ENCODE results near the gene SSBP4. TPM values are rescaled to one million over a fixed set of nuclear protein-coding genes. Genes with fewer than 3 reads are reported as not detected.

Gene SSBP4
- total and polyA plus RNA-seq, 9 of the 15 experiments (the other 6 are each of a cell fraction or from before 2014, with no cell fraction given), result 1.1 to 189 (median 39.0) TPM

DNA sequence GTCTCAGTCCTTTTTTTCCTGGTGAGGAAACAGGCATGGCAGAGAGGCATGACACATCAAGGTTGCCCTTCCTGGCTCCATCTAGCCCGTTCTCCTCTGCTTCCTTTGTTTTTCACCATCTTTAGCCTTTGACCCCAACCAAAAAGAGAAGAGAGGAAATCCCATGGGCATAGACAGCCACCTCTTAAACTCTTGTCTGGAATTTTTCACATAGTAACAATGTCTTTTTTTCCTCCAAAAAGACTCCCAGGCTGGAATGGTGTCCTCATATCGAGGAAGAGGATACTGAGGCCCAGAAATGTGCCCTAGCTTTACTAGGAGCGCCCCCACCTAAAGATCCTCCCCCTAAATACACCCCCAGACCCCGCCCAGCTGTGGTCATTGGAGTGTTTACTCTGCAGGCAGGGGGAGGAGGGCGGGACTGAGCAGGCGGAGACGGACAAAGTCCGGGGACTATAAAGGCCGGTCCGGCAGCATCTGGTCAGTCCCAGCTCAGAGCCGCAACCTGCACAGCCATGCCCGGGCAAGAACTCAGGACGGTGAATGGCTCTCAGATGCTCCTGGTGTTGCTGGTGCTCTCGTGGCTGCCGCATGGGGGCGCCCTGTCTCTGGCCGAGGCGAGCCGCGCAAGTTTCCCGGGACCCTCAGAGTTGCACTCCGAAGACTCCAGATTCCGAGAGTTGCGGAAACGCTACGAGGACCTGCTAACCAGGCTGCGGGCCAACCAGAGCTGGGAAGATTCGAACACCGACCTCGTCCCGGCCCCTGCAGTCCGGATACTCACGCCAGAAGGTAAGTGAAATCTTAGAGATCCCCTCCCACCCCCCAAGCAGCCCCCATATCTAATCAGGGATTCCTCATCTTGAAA is 33.3 kb upstream of the SSBP4 start, which contains the start of gene GDF15 (continued):
- no peak for TF ChIP-seq FOS (IDR thresholded peaks at IDR 0.05; ENCODE audit: extremely low read depth, insufficient read length)
- peak; percentile 80 for TF ChIP-seq NFIC (IDR thresholded peaks at IDR 0.05)
- TF ChIP-seq NEUROD1 (IDR thresholded peaks at IDR 0.05; ENCODE audit: borderline replicate concordance, low read depth, low read length, partially characterized antibody), result peak; percentile 75
- no peak for TF ChIP-seq CBFB (CRISPR knock-in tag; IDR thresholded peaks at IDR 0.05)
- TF ChIP-seq SMAD4 (CRISPR knock-in tag; conservative IDR thresholded peaks at IDR 0.05), result peak; percentile 93
- TF ChIP-seq GTF2A2 (tag; IDR thresholded peaks at IDR 0.05), result peak; percentile 83
- TF ChIP-seq ZNF696 (CRISPR knock-in tag; conservative IDR thresholded peaks at IDR 0.05), result no peak
- TF ChIP-seq ZNF263 (CRISPR knock-in tag; IDR thresholded peaks at IDR 0.05; ENCODE audit: borderline replicate concordance), result peak; percentile 75
- TF ChIP-seq, protein P1, sequence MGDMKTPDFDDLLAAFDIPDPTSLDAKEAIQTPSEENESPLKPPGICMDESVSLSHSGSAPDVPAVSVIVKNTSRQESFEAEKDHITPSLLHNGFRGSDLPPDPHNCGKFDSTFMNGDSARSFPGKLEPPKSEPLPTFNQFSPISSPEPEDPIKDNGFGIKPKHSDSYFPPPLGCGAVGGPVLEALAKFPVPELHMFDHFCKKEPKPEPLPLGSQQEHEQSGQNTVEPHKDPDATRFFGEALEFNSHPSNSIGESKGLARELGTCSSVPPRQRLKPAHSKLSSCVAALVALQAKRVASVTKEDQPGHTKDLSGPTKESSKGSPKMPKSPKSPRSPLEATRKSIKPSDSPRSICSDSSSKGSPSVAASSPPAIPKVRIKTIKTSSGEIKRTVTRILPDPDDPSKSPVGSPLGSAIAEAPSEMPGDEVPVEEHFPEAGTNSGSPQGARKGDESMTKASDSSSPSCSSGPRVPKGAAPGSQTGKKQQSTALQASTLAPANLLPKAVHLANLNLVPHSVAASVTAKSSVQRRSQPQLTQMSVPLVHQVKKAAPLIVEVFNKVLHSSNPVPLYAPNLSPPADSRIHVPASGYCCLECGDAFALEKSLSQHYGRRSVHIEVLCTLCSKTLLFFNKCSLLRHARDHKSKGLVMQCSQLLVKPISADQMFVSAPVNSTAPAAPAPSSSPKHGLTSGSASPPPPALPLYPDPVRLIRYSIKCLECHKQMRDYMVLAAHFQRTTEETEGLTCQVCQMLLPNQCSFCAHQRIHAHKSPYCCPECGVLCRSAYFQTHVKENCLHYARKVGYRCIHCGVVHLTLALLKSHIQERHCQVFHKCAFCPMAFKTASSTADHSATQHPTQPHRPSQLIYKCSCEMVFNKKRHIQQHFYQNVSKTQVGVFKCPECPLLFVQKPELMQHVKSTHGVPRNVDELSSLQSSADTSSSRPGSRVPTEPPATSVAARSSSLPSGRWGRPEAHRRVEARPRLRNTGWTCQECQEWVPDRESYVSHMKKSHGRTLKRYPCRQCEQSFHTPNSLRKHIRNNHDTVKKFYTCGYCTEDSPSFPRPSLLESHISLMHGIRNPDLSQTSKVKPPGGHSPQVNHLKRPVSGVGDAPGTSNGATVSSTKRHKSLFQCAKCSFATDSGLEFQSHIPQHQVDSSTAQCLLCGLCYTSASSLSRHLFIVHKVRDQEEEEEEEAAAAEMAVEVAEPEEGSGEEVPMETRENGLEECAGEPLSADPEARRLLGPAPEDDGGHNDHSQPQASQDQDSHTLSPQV (IDR thresholded peaks at IDR 0.05), result no peak; the same call in none of the 2 replicates
- TF ChIP-seq TCF7 (IDR thresholded peaks at IDR 0.05; ENCODE audit: borderline replicate concordance), result peak; percentile 75; the same call in 1 of the 2 replicates
- no peak for TF ChIP-seq IRF2 (CRISPR knock-in tag; IDR thresholded peaks at IDR 0.05)
- 0 out of 2 replicates have a peak, but pooled peaks have one; percentile 24 for TF ChIP-seq MEF2A (IDR thresholded peaks at IDR 0.05; ENCODE audit: control insufficient read depth, low read depth, low read length)
- TF ChIP-seq, protein P2, sequence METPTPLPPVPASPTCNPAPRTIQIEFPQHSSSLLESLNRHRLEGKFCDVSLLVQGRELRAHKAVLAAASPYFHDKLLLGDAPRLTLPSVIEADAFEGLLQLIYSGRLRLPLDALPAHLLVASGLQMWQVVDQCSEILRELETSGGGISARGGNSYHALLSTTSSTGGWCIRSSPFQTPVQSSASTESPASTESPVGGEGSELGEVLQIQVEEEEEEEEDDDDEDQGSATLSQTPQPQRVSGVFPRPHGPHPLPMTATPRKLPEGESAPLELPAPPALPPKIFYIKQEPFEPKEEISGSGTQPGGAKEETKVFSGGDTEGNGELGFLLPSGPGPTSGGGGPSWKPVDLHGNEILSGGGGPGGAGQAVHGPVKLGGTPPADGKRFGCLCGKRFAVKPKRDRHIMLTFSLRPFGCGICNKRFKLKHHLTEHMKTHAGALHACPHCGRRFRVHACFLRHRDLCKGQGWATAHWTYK (CRISPR knock-in tag; IDR thresholded peaks at IDR 0.05), result peak; percentile 60; the same call in 1 of the 2 replicates
- TF ChIP-seq ZFX (CRISPR knock-in tag; IDR thresholded peaks at IDR 0.05), result peak; percentile 54
- TF ChIP-seq MCM5 (IDR thresholded peaks at IDR 0.05; ENCODE audit: low read depth), result no peak
- TF ChIP-seq, protein P3, sequence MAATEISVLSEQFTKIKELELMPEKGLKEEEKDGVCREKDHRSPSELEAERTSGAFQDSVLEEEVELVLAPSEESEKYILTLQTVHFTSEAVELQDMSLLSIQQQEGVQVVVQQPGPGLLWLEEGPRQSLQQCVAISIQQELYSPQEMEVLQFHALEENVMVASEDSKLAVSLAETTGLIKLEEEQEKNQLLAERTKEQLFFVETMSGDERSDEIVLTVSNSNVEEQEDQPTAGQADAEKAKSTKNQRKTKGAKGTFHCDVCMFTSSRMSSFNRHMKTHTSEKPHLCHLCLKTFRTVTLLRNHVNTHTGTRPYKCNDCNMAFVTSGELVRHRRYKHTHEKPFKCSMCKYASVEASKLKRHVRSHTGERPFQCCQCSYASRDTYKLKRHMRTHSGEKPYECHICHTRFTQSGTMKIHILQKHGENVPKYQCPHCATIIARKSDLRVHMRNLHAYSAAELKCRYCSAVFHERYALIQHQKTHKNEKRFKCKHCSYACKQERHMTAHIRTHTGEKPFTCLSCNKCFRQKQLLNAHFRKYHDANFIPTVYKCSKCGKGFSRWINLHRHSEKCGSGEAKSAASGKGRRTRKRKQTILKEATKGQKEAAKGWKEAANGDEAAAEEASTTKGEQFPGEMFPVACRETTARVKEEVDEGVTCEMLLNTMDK (IDR thresholded peaks at IDR 0.05; ENCODE audit: borderline replicate concordance, insufficient read depth, low read depth, low read length, poor library complexity, severe bottlenecking), result peak; percentile 91
- peak; percentile 47 to 83 for TF ChIP-seq TBL1XR1 (IDR thresholded peaks at IDR 0.05; ENCODE audit: low read length in 2 of 2)
- no peak for TF ChIP-seq MXI1 (IDR thresholded peaks at IDR 0.05; ENCODE audit: low read depth, low read length)

Measured in K562 (cell line).